NCI-H446 treated with DMSO at 0.1 percent for 48 hours (cell line): ENCODE results near the gene MTHFD1L.
"Not testable (repeated sequence)": the region's sequence is repeated elsewhere in the genome, so short reads cannot be mapped to it uniquely, and the experiment has no call there.

Experiments used
- DNase-seq: peaks from one replicate; lab custom pipeline; 2025; lab: John Stamatoyannopoulos, UW

The MTHFD1L gene

DNA sequence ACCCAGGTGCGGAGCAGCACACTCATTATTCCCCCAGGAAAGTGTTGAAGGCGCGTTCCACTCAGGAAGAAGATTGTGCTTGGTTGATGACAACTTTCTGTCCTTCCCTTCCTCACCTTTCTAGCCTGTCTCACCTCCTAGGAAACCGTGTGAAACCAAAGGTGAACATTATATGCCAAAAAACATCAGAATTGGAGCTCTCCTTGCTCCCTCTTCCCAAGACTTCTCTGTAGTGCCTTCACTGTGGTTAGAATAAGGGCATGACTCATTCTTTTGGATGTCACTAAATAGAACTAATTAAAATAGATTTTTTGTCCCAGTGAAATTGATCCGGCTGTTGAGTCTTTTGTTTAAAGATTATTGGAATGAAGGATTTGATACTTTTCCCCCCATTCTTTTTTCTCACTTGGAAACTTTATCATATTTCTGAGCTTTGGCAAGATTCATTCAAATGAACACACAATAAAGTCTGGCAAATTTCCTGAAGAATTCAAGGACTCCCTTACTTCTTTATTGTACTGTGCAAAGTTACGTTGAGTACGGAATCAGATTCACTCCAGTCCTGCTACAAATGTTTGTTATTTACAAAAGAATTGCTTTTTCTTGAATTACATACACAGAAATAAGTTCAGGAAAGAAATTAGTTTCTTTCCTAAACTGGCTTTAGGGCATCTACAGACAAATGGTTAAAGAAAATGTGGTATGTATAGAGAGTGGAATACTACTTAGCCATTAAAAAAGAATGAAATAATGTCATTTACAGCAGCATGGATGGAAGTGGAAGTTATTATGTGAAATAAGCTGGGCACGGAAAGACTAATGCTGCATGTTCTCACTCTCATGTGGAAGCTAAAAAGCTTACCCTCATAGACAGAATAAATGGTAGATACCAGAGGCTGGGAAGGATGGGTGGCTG lies 231.4 kb downstream of the MTHFD1L start:
- no peak for DNase-seq

GRCh38 chr6:151098166-151098565 lies 232.7 kb downstream of the MTHFD1L start:
- no peak for DNase-seq

- no peak for DNase-seq
Observed at GRCh38 chr6:151100326-151100725, 234.8 kb downstream of the MTHFD1L start.

- no peak for DNase-seq
Observed at GRCh38 chr6:151101161-151101815, 235.8 kb downstream of the MTHFD1L start.

- no peak for DNase-seq
Observed at GRCh38 chr6:151101816-151102694, 236.6 kb downstream of the MTHFD1L start.

DNA sequence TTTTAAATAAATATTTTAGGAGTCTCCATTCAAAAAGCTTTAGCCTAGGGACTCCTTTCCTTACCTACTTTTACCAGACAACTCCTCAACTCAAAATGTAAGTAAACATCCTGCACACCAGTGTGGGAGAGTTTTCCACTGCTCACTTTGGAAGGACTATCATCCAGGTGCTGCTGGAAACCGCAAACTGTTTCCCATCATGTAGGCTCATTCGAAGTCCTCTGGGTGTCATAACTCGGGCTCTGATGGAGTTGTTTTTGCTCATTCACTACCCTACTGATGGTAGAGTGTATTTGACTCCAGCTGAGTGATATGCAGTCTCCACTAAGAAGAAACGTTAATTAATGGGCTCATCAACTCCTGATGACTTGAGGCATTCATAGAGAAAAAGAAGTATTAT lies 237.8 kb downstream of the MTHFD1L start:
- no peak for DNase-seq

- DNase-seq, result no peak
Observed at GRCh38 chr6:151107897-151108427, 242.5 kb downstream of the MTHFD1L start.

- DNase-seq, result no peak
Observed at GRCh38 chr6:151108548-151108947, 243.0 kb downstream of the MTHFD1L start.

GRCh38 chr6:151109361-151109760 lies 243.9 kb downstream of the MTHFD1L start:
- DNase-seq, result no peak

DNA sequence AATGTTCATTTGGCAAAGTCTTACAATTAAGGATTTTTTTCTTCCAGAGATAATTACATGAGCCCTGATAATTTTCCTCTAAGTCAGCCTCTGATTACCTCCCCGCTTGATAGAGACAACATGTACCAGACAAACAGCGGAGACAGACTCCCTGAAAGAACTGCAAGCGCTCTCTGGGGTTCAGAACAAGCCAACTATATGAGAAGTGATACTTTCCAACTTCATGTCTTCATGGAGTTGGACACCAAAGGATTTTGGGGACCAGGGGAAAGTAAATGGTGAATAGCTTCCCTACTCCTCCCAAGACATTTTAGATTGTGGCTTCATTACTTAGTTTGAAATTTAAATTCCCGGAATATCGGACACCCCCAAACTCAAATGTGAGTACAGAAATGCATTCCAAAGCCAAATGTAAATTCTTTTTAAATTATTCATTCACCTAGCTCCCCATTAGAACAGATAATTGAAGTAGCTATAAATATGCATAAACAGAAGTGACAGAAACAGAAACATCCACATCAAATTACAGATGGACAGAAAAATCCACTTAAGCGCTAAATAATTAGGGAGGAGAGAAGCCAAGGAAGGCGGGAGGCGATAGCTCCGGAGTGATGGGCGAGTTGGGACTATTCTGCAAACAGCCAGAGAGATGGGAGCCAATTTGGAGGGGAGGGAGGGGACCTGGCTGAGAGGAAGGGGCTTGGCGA lies 244.5 kb downstream of the MTHFD1L start:
- no peak for DNase-seq

DNA sequence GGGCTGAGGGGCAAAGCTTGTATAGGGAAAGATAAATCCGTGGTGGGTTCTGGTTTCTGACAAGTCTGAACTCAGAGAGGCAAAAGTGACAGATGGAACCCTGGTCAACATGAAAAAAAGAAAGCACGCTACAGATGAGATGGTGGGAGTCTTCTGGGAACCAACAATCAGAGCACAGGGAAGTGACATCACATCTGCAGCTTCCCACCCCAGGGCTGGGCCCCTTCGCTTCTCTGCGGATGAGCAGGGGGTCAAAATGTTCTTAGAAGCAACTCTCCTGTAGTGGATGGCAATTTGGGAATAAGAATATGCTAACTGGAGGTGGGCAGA lies 245.0 kb downstream of the MTHFD1L start:
- no peak for DNase-seq

DNA sequence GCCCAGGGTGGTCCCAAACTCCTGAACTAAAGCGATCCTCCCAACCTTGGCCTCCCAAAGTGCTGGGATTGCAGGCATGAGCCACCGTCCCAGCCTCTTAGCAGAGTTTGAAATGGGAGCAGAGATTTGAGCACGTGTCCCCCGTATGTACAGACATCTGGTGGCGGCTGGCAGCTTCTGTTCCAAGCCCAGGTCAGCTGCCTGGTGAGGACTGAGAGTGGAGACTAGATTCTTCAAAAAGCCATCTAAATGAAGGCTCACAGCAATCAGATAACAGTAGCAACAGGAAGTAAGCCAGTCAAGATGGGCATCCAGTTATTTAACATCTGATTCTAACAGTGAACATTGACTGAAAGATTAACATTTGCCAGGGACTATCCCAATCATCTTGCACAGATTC lies 246.2 kb downstream of the MTHFD1L start:
- DNase-seq, result no peak

- no peak for DNase-seq
Observed at GRCh38 chr6:151112130-151112529, 246.6 kb downstream of the MTHFD1L start.

DNA sequence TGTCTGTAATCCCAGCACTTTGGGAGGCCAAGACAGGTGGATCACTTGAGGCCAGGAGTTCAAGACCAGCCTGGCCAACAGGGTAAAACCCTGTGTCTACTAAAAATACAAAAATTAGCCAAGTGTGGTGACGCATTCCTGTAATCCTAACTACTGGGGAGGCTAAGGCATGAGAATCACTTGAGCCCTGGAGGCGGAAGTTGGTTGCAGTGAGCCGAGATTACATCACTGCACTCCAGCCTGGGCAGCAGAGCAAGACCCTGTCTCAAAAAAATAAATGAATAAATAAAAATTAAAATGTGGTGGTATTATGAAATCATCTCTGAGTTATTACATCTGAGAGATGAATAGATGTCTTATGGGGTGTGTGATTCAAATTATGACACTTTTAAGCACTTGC lies 247.4 kb downstream of the MTHFD1L start:
- DNase-seq, result not testable (repeated sequence)

DNA sequence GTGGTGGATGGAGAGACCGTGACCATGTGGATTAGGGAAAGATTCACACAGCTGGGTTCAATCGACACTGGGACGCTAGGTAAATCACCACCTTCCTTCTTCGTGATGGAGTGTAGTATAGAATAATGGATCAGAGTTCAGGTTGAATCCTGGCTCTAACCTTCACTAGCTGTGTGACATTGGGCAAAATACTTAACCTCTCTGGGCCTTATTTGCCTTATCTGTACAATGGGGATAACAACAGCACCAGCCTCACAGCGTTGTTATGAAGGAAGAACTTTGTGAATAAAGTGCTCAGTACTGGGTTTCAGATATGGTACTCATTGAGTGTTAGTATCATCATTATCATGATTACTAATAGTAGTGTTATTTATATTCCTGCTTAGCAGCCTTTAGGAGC lies 248.1 kb downstream of the MTHFD1L start:
- no peak for DNase-seq

DNA sequence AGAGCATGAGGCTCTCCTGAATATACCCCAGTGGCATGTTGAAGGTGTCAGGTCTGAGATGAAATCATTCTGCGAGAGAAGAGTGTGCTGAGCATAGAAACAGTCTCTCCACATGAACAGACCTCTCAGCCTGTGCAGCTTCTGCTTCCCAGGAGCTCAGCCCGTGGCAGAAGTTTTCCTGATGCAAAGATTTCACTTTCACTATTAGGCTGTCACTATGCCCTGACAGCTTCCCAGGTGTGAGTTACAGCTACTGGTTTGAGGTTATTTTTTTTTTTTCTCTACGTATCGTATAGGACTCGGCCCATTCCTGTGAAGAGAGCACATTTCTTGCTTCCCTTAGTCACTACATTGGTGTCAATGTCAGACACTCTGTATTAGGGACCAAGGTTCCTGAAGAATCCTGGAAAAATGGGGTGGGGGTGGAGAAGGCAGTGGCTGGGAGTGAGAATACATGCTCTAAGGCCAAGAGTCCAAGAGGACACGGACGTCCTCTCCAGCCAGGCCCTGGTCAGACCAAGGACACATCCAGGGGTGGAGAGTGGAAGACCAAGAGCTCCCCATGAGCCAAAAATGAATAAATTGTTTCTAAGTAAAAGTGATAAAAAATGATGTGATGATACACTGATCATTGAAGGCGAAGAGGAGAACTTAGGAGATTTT lies 253.1 kb downstream of the MTHFD1L start:
- DNase-seq, result no peak

GRCh38 chr6:151119823-151120524 lies 254.5 kb downstream of the MTHFD1L start:
- DNase-seq, result no peak

- DNase-seq, result peak; percentile 4
Observed at GRCh38 chr6:151121900-151122299, 256.4 kb downstream of the MTHFD1L start.

GRCh38 chr6:151123641-151124040 lies 258.1 kb downstream of the MTHFD1L start:
- not testable (repeated sequence) for DNase-seq

DNA sequence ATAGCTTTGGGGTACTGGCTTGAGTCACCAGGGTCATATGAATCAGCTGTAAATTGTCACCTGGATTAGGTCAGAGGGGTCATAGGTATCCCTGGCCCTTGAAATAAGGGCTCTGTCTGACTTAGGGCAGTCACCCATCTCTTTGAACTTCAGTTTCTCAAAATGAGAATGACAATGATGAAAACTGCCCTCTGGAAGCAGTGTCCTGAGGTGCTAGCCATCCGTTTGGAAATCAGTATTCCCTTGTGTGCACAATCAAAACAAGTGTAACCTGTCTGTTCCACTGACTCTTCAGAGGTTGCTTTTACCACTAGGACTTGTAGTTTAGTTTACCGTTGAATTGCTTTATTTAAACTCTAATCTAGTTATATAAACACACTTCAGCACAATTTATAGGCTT lies 259.7 kb downstream of the MTHFD1L start:
- DNase-seq, result not testable (repeated sequence)
